Gastrocnemius medialis (tissue), 4 donors: ENCODE data around the gene TECPR2. TPM values are rescaled to one million over a fixed set of nuclear protein-coding genes. Genes with fewer than 3 reads are reported as not detected.

Experiments
- ATAC-seq, 2 donors: fragments of 150-250 bp; one replicate each; pipeline ENCODE4 v1.9.1; 2016
- DNase-seq, 2 donors: peaks; one replicate each; pipeline ENCODE4 v3.0.0-alpha.2; 2019
- H3K27ac ChIP-seq, 4 donors: fragments of 200-600 bp; sonication (generic); 1 replicate in 1 of 4; 2 replicates in 3 of 4; pipeline ENCODE4 v1.5.1; 2016 to 2018; ENCODE audit warnings: mild to moderate bottlenecking in 2 of 4, moderate library complexity in 1 of 4
- H3K27me3 ChIP-seq, 3 donors: fragments of 200-600 bp; sonication (generic) in 2 of 3; 1 replicate in 1 of 3; 2 replicates in 2 of 3; pipeline versions ENCODE4 v1.5.1 to v1.6.0; 2016 to 2019; ENCODE audit warnings: mild to moderate bottlenecking in 1 of 3, moderate library complexity in 1 of 3
- H3K36me3 ChIP-seq, 2 donors: fragments of 200-600 bp; sonication (generic) in 1 of 2; one replicate each; pipeline ENCODE4 v1.5.1; 2017 to 2018
- H3K4me1 ChIP-seq, 2 donors: fragments of 200-600 bp; sonication (generic) in 1 of 2; one replicate each; pipeline ENCODE4 v1.5.1; 2016 to 2017; ENCODE audit warnings: mild to moderate bottlenecking in 2 of 2
- H3K4me3 ChIP-seq, 4 donors: fragments of 200-600 bp; sonication (generic) in 3 of 4; 1 replicate in 1 of 4; 2 replicates in 3 of 4; pipeline ENCODE4 v1.5.1; 2016 to 2019; ENCODE audit warnings: mild to moderate bottlenecking in 2 of 4
- H3K9me3 ChIP-seq, 3 donors: fragments of 200-600 bp; sonication (generic) in 2 of 3; 1 replicate in 1 of 3; 2 replicates in 2 of 3; pipeline ENCODE4 v1.5.1; 2016 to 2019
- CTCF ChIP-seq, 5 experiments: fragments of 450-650 bp in 3 of 5; fragments of 200-600 bp in 2 of 5; sonication (generic) in 2 of 5; IDR thresholded peaks in 4 of 5; conservative IDR thresholded peaks in 1 of 5; 1 replicate in 4 of 5; 2 replicates in 1 of 5; pipeline ENCODE4 v1.5.1; 2016 to 2019; ENCODE audit warnings: antibody characterized with exemption in 5 of 5, mild to moderate bottlenecking in 3 of 5, moderate library complexity in 3 of 5
- POLR2A ChIP-seq, 2 donors: fragments of 450-650 bp; IDR thresholded peaks; one replicate each; pipeline ENCODE4 v1.6.1; 2017; ENCODE audit warnings: antibody characterized with exemption in 2 of 2, mild to moderate bottlenecking in 2 of 2, moderate library complexity in 2 of 2
- in situ Hi-C, 4 donors: fragments of 200-750 bp; cut with MboI; loops; one replicate each; pipeline versions ENCODE4 v1.15.0 to v1.8.0; 2017; ENCODE audit warnings: low sequenced_read_pairs in 4 of 4
- intact Hi-C: fragments of 100-400 bp; cut with DNase I; formaldehyde crosslinking; loops from one replicate; pipeline ENCODE4 v1.15.1; 2023; ENCODE audit warnings: low total_unique reads
- total RNA-seq, 4 donors: library from RNA; depleted of rRNA; stranded (reverse); fragments of >200 nt; gene quantifications; one replicate each; pipeline versions ENCODE4 v1.1.0 to v1.2.3, GENCODE V29; 2016

The TECPR2 gene
- total RNA-seq, 4 donors from 2014 or later, result 10.0 to 45.0 (median 20.2) TPM

GRCh38 chr14:102514987-102515733 is 152.4 kb downstream of the TECPR2 start:
- no peaks in the 10 kb centered on the region for H3K9me3 ChIP-seq

DNA sequence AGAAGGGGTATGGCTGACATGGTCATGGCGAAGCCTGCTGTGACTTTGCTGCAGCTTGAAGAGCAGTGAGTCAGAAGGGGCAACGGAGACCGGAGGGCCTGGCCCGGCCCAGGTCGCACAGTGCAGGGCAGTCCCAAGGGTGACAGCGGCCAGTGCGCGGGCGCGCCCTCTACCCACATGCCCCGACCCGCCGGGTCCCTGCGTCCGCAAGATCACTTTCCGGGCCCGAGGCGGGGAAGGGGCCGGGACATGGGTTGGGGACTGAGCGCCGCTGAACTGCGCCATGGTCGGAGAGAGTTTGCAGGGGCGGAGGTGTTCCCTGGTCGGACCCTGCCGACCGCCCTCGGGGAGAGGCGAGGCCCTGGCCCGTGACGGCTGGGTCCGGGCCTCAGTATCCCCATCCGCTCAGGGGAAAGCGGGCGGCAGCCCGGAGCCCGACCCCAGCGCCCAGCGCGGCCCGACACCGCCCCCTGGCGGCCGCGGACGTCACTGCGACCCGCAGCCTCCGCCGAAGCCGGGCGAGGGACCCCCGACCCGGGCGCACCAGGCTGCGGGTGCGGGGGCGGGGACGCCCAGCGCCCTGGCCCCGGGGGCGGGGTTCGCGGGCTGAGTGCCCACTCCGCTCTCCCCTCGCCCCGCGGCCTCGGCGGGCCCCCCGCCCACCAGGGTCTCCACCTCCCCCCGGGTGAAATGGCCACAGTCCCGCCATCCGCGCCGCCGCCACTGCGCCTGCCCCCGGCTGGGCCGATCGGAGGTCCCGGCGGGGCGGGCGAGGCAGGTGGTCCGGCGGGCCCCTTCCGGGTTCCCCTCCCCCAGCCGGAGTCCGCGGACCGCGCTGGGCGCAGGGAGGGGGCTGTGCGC is 154.0 kb downstream of the TECPR2 start:
- intact Hi-C loops (loop anchor here (1.0 to 10.0 kb wide), 3 partner anchors 78 to 552 kb away; partner anchors contain the start of genes CINP, DYNC1H1 and TECPR2), in situ Hi-C loops (loop anchor here (5.0 to 25.0 kb wide), 3 partner anchors 74 to 204 kb away; partner anchors contain the start of genes MOK (in 1 of the 4) and ZNF839 (in 1 of the 4))
- H3K4me1 ChIP-seq, result peaks cover 0 to 5% of the 10 kb centered on the region in 2 donors

More at GRCh38 chr14:102514987-102515733, 152.4 kb downstream of the TECPR2 start:
- intact Hi-C loops (loop anchor here (5.0 to 10.0 kb wide), 2 partner anchors 153 to 550 kb away; partner anchors contain the start of genes CINP, DYNC1H1 and TECPR2), in situ Hi-C loops (loop anchor here (5.0 to 25.0 kb wide), 3 partner anchors 73 to 203 kb away; partner anchors contain the start of genes MOK (in 1 of the 4) and ZNF839 (in 1 of the 4))
- Histone ChIP-seq H3K4me1 (peaks cover 0 to 9% of the 10 kb centered on the region in 2 donors), H3K4me3 (no peak overlapping the region), H3K36me3 (no peaks in the 10 kb centered on the region), H3K27ac (peak overlapping the region in 1 of 4 donors; percentile 5), H3K27me3 (no peaks in the 10 kb centered on the region)
- no peak for TF ChIP-seq POLR2A (IDR thresholded peaks at IDR 0.05)
- TF ChIP-seq CTCF (IDR thresholded peaks at IDR 0.05 in 4 of 5, conservative IDR thresholded peaks at IDR 0.05 in 1 of 5), result no peak
- DNase-seq (no peak), ATAC-seq (no peak)

DNA sequence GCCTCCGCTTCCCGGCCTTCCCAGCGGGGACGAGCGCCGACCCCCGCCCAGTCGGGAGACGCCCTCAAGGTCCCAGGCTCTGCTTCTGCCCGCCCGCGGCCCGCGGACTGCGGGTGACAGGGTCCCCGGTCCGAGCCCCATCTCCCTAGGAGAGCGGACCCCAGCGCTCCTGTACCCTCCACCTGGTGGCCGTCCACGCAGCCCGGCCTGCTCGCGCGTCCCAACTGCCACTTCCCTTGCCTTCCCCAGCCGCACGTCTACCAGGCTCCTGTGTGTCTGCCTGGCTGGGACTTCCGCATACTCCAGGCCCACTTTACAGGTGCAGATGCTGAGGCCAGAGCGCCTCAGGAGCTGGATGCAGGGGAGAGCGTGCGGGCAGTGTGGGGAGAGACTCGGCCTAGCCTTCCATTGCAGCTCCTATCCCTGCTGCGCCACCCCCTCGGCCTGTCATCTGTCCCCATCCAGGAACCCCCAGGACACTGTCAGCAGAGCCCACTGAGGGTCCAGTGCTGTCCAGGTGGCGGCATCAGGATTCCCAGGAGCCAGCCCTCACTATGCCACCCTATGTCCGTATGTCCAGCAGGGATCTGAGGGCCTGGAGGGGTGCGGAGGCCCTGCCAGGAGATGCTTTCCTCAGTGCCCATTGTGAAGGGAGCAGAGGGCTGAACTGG is 154.8 kb downstream of the TECPR2 start:
- no peak for DNase-seq

More for the DNA sequence above, 154.0 kb downstream of the TECPR2 start:
- no peaks in the 10 kb centered on the region for H3K9me3 ChIP-seq
- H3K27ac ChIP-seq, result peak overlapping the region; percentile 17 to 69 (median 62)
- peak; percentile 75 to 79 for ATAC-seq
- H3K27me3 ChIP-seq, result no peaks in the 10 kb centered on the region
- H3K4me3 ChIP-seq, result peak overlapping the region; percentile 53 to 78 (median 66)
- TF ChIP-seq POLR2A (IDR thresholded peaks at IDR 0.05) (no peak), CTCF (IDR thresholded peaks at IDR 0.05 in 4 of 5, conservative IDR thresholded peaks at IDR 0.05 in 1 of 5) (peak; percentile 74 to 100 (median 100))
- DNase-seq, result peak in 1 of 2 donors; percentile 48
- H3K36me3 ChIP-seq, result no peaks in the 10 kb centered on the region

More for the DNA sequence above, 154.8 kb downstream of the TECPR2 start:
- in situ Hi-C loops (loop anchor here (5.0 to 25.0 kb wide), 3 partner anchors 75 to 205 kb away; partner anchors contain the start of genes MOK (in 1 of the 4) and ZNF839 (in 1 of the 4)), intact Hi-C loops (loop anchor here (5.0 to 10.0 kb wide), 2 partner anchors 155 to 553 kb away; partner anchors contain the start of genes CINP, DYNC1H1 and TECPR2)
- peak overlapping the region in 3 of 4 donors; percentile 17 to 69 (median 64) for H3K27ac ChIP-seq
- H3K9me3 ChIP-seq, result no peaks in the 10 kb centered on the region
- ATAC-seq, result peak in 1 of 2 donors; percentile 29
- no peaks in the 10 kb centered on the region for H3K36me3 ChIP-seq
- no peaks in the 10 kb centered on the region for H3K27me3 ChIP-seq
- peak overlapping the region; percentile 53 to 78 (median 66) for H3K4me3 ChIP-seq
- TF ChIP-seq CTCF (IDR thresholded peaks at IDR 0.05 in 4 of 5, conservative IDR thresholded peaks at IDR 0.05 in 1 of 5) (no peak), POLR2A (IDR thresholded peaks at IDR 0.05) (no peak)
- H3K4me1 ChIP-seq, result peaks cover 0 to 5% of the 10 kb centered on the region in 2 donors
